Stimulated activated CD4-positive, alpha-beta T cell treated with anti-CD3 and anti-CD28 coated beads, Interleukin-15, amount 100 ng/mL, for 1 hour (primary cell): ENCODE results near the gene FOXN1.

Experiments
- DNase-seq, 2 donors: peaks; one replicate each; pipeline ENCODE4 v3.0.0-alpha.2; 2020; ENCODE audit warnings: low read depth in 1 of 2, low spot score in 1 of 2

Gene FOXN1

GRCh38 chr17:28478712-28479615, 27.2 kb upstream of the FOXN1 start:
- no peak for DNase-seq

GRCh38 chr17:28480278-28480677, 25.9 kb upstream of the FOXN1 start:
- DNase-seq: no peak

GRCh38 chr17:28480799-28481571, 25.2 kb upstream of the FOXN1 start:
- no peak for DNase-seq

- DNase-seq: no peak
Measured at GRCh38 chr17:28482551-28483199, 23.5 kb upstream of the FOXN1 start.

- DNase-seq: no peak
Measured at GRCh38 chr17:28484296-28484695, 21.9 kb upstream of the FOXN1 start.

GRCh38 chr17:28485049-28485448, 21.1 kb upstream of the FOXN1 start:
- no peak for DNase-seq

- DNase-seq: no peak
Measured at GRCh38 chr17:28487881-28488532, 18.1 kb upstream of the FOXN1 start.

GRCh38 chr17:28488533-28489276, 17.4 kb upstream of the FOXN1 start:
- no peak for DNase-seq

GRCh38 chr17:28491286-28491685, 14.9 kb upstream of the FOXN1 start:
- no peak for DNase-seq

- no peak for DNase-seq
Measured at GRCh38 chr17:28491860-28492259, 14.3 kb upstream of the FOXN1 start.

- DNase-seq: no peak
Measured at GRCh38 chr17:28492352-28493310, 13.5 kb upstream of the FOXN1 start.

- no peak for DNase-seq
Measured at GRCh38 chr17:28493460-28493859, 12.7 kb upstream of the FOXN1 start.

GRCh38 chr17:28494445-28495188, 11.5 kb upstream of the FOXN1 start:
- DNase-seq: peak; percentile 66 to 76

- DNase-seq: no peak
Measured at GRCh38 chr17:28495635-28496034, 10.5 kb upstream of the FOXN1 start.

- no peak for DNase-seq
Measured at GRCh38 chr17:28497931-28498330, 8.2 kb upstream of the FOXN1 start.

- DNase-seq: no peak
Measured at GRCh38 chr17:28498652-28499363, 7.3 kb upstream of the FOXN1 start.

GRCh38 chr17:28499364-28499664, 6.8 kb upstream of the FOXN1 start:
- DNase-seq: no peak

GRCh38 chr17:28499684-28500357, 6.3 kb upstream of the FOXN1 start:
- no peak for DNase-seq
